Purkinje cell (primary cell): ENCODE measurements around the gene INSYN2A. TPM values are rescaled to one million over a fixed set of nuclear protein-coding genes. Genes with fewer than 3 reads are reported as not detected.

Experiments used
- polyA plus RNA-seq: library from polyadenylated mRNA; unstranded; fragments of >200 nt; fragmentation: Nextera tagmentation; gene quantifications from 2 replicates; pipeline ENCODE4 v1.2.1, GENCODE V29; 2014

Gene INSYN2A, protein sequence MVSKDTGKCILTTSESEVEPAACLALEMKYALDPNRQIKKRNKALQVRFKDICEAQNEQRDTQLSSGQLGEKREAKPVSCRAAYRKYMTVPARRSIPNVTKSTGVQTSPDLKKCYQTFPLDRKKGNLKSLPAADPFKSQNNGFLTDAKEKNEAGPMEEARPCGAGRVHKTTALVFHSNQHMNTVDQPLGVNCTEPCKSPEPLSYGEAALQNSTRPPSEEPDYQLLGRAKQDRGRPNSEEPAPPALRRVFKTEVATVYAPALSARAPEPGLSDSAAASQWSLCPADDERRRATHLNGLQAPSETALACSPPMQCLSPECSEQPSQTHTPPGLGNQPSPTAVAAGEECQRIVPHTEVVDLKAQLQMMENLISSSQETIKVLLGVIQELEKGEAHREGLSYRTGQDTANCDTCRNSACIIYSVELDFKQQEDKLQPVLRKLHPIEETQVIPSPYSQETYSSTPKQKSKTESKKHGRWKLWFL
- 0.60 and 0.74 TPM in 2 replicates for polyA plus RNA-seq

DNA sequence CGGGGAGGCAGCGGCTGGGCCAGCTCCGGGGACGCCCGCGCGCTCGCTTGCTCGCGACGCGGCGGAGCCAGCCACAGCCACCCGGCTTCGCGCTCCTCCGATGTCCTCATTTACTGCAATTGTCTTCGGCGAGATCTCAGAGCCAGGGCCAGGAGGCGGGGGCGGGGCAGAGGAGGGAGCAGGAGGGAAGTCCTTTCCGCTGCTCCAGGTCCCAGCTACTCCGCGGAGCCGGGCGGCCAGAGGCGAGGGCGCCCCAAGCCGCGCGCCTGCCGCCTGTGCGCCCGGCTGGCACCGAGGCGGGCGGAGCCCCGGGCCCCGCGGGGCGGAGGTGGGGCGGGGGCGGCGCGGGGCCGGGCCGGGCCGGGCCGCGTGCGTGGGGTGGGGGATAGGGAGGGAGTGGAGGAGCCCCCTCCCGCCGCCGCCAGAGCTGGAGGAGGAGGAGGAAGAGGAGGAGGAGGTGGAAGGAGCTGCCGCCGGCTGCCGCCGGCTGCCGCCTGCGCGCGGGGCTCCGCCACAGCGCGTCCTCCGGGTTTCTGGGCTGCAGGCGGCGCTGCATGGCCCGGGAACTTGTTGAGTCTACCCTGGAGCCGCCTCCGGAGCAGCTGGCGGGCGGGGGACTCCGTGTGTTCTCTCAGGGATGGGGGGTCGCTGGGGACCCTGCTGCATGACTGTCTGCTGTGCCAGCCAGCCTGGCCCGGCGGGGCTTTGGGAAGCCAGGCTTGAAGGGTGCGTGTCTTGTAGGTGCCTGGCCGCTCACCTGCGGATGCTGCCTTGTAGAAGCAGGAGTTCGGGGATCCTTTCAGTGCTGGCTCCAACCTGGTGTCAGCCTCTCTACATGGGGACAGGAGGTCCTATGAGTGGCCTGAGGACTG is at the start of gene INSYN2A:
INSYN2A (minus strand) TSS at position 310 of the 872 bp plus-strand sequence. CDS start 20,196 bp downstream, outside the sequence.

